Trophoblast cell (in vitro differentiated cells and primary cell): Measurements from ENCODE around the gene STUB1.

Experiments
- DNase-seq, 2 donors: peaks; one replicate each; pipeline ENCODE4 v3.0.0-alpha.2; 2016
- H2AFZ ChIP-seq: 2 replicates; pipeline ENCODE4 v1.6.1; 2013; ENCODE audit warnings: low read length, moderate library complexity, mild to moderate bottlenecking; ENCODE audit not compliant: insufficient read depth, poor library complexity
- H2AK5ac ChIP-seq: 2 replicates; pipeline ENCODE4 v1.6.1; 2013; ENCODE audit warnings: mild to moderate bottlenecking, low read length
- H2BK120ac ChIP-seq: 2 replicates; pipeline ENCODE4 v1.6.1; 2013; ENCODE audit warnings: low read length, mild to moderate bottlenecking, moderate library complexity; ENCODE audit not compliant: insufficient read depth, poor library complexity
- H2BK12ac ChIP-seq: 2 replicates; pipeline ENCODE4 v1.6.1; 2013; ENCODE audit warnings: mild to moderate bottlenecking, low read length, moderate library complexity
- H2BK5ac ChIP-seq: 2 replicates; pipeline ENCODE4 v1.6.1; 2013; ENCODE audit warnings: low read length, low read depth, moderate library complexity, mild to moderate bottlenecking; ENCODE audit not compliant: poor library complexity
- H3K14ac ChIP-seq: 2 replicates; pipeline ENCODE4 v1.6.1; 2013; ENCODE audit warnings: mild to moderate bottlenecking, low read length
- H3K18ac ChIP-seq: 2 replicates; pipeline ENCODE4 v1.6.1; 2013; ENCODE audit warnings: mild to moderate bottlenecking, low read length
- H3K23ac ChIP-seq: 2 replicates; pipeline ENCODE4 v1.6.1; 2013; ENCODE audit warnings: low read length
- H3K27ac ChIP-seq: 2 replicates; pipeline ENCODE4 v1.5.1; 2013; ENCODE audit warnings: low read depth, mild to moderate bottlenecking, inconsistent platforms, low read length, moderate library complexity
- H3K27me3 ChIP-seq: 2 replicates; pipeline ENCODE4 v1.6.1; 2013; ENCODE audit warnings: inconsistent platforms, mild to moderate bottlenecking, low read length, moderate library complexity; ENCODE audit not compliant: insufficient read depth
- H3K36me3 ChIP-seq, 2 experiments: 1 replicate in 1 of 2; 2 replicates in 1 of 2; pipeline ENCODE4 v1.6.1; 2013; ENCODE audit warnings: low read length in 2 of 2, mild to moderate bottlenecking in 2 of 2, moderate library complexity in 1 of 2; ENCODE audit not compliant: insufficient read depth in 2 of 2, control insufficient read depth in 1 of 2
- H3K4ac ChIP-seq: 2 replicates; pipeline ENCODE4 v1.6.1; 2013; ENCODE audit warnings: low read depth, mild to moderate bottlenecking, low read length, moderate library complexity
- H3K4me1 ChIP-seq, 2 experiments: 1 replicate in 1 of 2; 2 replicates in 1 of 2; pipeline ENCODE4 v1.6.1; 2013; ENCODE audit warnings: low read length in 2 of 2, mild to moderate bottlenecking in 2 of 2, moderate library complexity in 1 of 2; ENCODE audit not compliant: insufficient read depth in 2 of 2, control insufficient read depth in 1 of 2
- H3K4me2 ChIP-seq: 2 replicates; pipeline ENCODE4 v1.6.1; 2013; ENCODE audit warnings: inconsistent platforms, mild to moderate bottlenecking, low read length, moderate library complexity
- H3K4me3 ChIP-seq: 2 replicates; pipeline ENCODE4 v1.5.1; 2013; ENCODE audit warnings: mild to moderate bottlenecking, low read depth, low read length, inconsistent platforms
- H3K79me1 ChIP-seq: one replicate; pipeline ENCODE4 v1.6.1; 2013; ENCODE audit warnings: low read length
- H3K79me2 ChIP-seq: 2 replicates; pipeline ENCODE4 v1.6.1; 2013; ENCODE audit warnings: low read length, mild to moderate bottlenecking; ENCODE audit not compliant: control insufficient read depth, insufficient read depth, poor library complexity
- H3K9ac ChIP-seq: 2 replicates; pipeline ENCODE4 v1.6.1; 2013; ENCODE audit warnings: mild to moderate bottlenecking, low read length
- H3K9me3 ChIP-seq: 2 replicates; pipeline ENCODE4 v1.6.1; 2013; ENCODE audit warnings: low read depth, mild to moderate bottlenecking, control low read depth, inconsistent platforms, low read length; ENCODE audit not compliant: insufficient read depth
- H4K12ac ChIP-seq: 2 replicates; pipeline ENCODE4 v1.6.1; 2013; ENCODE audit warnings: low read depth, mild to moderate bottlenecking, low read length, moderate library complexity
- H4K8ac ChIP-seq: 2 replicates; pipeline ENCODE4 v1.6.1; 2013; ENCODE audit warnings: low read depth, mild to moderate bottlenecking, low read length, moderate library complexity
- H4K91ac ChIP-seq: one replicate; pipeline ENCODE4 v1.6.1; 2013; ENCODE audit warnings: low read depth, mild to moderate bottlenecking, low read length, moderate library complexity
- WGBS: extraction: QIAGEN DNeasy Blood & Tissue Kit; methylation state at CpG from one replicate; pipeline ENCODE4 v1.1.7; 2013; ENCODE audit warnings: missing lambda C conversion rate; ENCODE audit not compliant: insufficient read length, insufficient coverage; ENCODE audit errors: extremely low coverage; 5-methylcytosine and 5-hydroxymethylcytosine counted together

STUB1 gene

GRCh38 chr16:675884-676564 is 4.2 kb upstream of the STUB1 start:
- no peak overlapping the region for H3K27ac ChIP-seq
- H3K4me2 ChIP-seq: peak overlapping the region; percentile 63
- H3K4me1 ChIP-seq: peaks cover 14 to 15% of the 10 kb centered on the region in 2 experiments
- no peak overlapping the region for H4K91ac ChIP-seq
- H2BK12ac ChIP-seq: no peak overlapping the region
- H2BK120ac ChIP-seq: no peak overlapping the region
- no peak overlapping the region for H4K8ac ChIP-seq
- peaks cover 33 to 36% of the 10 kb centered on the region in 2 experiments for H3K36me3 ChIP-seq
- H3K9ac ChIP-seq: no peak overlapping the region
- no peak overlapping the region for H3K4ac ChIP-seq
- no peak overlapping the region for H3K4me3 ChIP-seq
- H2AFZ ChIP-seq: no peak overlapping the region
- no CpG with 5 or more reads among the region's 25 CpGs for WGBS
- no peak overlapping the region for H4K12ac ChIP-seq
- DNase-seq: no peak
- no peak overlapping the region for H3K23ac ChIP-seq
- no peak overlapping the region for H2AK5ac ChIP-seq
- peaks cover 8% of the 10 kb centered on the region for H3K79me1 ChIP-seq
- H3K9me3 ChIP-seq: peaks cover 2% of the 10 kb centered on the region
- H2BK5ac ChIP-seq: no peak overlapping the region
- H3K14ac ChIP-seq: no peak overlapping the region
- peaks cover 3% of the 10 kb centered on the region for H3K27me3 ChIP-seq
- no peak overlapping the region for H3K18ac ChIP-seq
- H3K79me2 ChIP-seq: peaks cover 11% of the 10 kb centered on the region

GRCh38 chr16:676565-676902 is 3.7 kb upstream of the STUB1 start:
- H2BK5ac ChIP-seq: no peak overlapping the region

GRCh38 chr16:676913-677312 is 3.3 kb upstream of the STUB1 start:
- no peak overlapping the region for H3K27ac ChIP-seq
- peak in 1 of 2 donors; percentile 39 for DNase-seq
- H3K36me3 ChIP-seq: peaks cover 33 to 37% of the 10 kb centered on the region in 2 experiments
- no peak overlapping the region for H3K4ac ChIP-seq
- no peak overlapping the region for H2AK5ac ChIP-seq
- H4K12ac ChIP-seq: no peak overlapping the region
- H3K79me2 ChIP-seq: peaks cover 15% of the 10 kb centered on the region
- no CpG with 5 or more reads among the region's 23 CpGs for WGBS
- H3K9me3 ChIP-seq: peaks cover 2% of the 10 kb centered on the region
- H3K9ac ChIP-seq: no peak overlapping the region
- H3K27me3 ChIP-seq: peaks cover 3% of the 10 kb centered on the region
- H2BK120ac ChIP-seq: no peak overlapping the region
- peaks cover 8% of the 10 kb centered on the region for H3K79me1 ChIP-seq
- no peak overlapping the region for H3K14ac ChIP-seq
- no peak overlapping the region for H3K23ac ChIP-seq
- no peak overlapping the region for H4K91ac ChIP-seq
- no peak overlapping the region for H4K8ac ChIP-seq
- H3K18ac ChIP-seq: no peak overlapping the region
- H2BK5ac ChIP-seq: no peak overlapping the region
- no peak overlapping the region for H2BK12ac ChIP-seq
- peaks cover 23 to 24% of the 10 kb centered on the region in 2 experiments for H3K4me1 ChIP-seq
- peak overlapping the region; percentile 8 for H3K4me3 ChIP-seq
- no peak overlapping the region for H3K4me2 ChIP-seq
- no peak overlapping the region for H2AFZ ChIP-seq

More at GRCh38 chr16:676565-676902, 3.7 kb upstream of the STUB1 start:
- peaks cover 8% of the 10 kb centered on the region for H3K79me1 ChIP-seq
- H4K91ac ChIP-seq: no peak overlapping the region
- H3K79me2 ChIP-seq: peaks cover 15% of the 10 kb centered on the region
- H2AFZ ChIP-seq: no peak overlapping the region
- H3K27ac ChIP-seq: no peak overlapping the region
- peaks cover 33 to 36% of the 10 kb centered on the region in 2 experiments for H3K36me3 ChIP-seq
- no peak overlapping the region for H2AK5ac ChIP-seq
- H3K4me1 ChIP-seq: peaks cover 19 to 20% of the 10 kb centered on the region in 2 experiments
- H3K23ac ChIP-seq: no peak overlapping the region
- H3K4me3 ChIP-seq: no peak overlapping the region
- DNase-seq: no peak
- peaks cover 3% of the 10 kb centered on the region for H3K27me3 ChIP-seq
- no peak overlapping the region for H4K12ac ChIP-seq
- no peak overlapping the region for H3K4ac ChIP-seq
- no CpG with 5 or more reads among the region's 21 CpGs for WGBS
- peaks cover 2% of the 10 kb centered on the region for H3K9me3 ChIP-seq
- H4K8ac ChIP-seq: no peak overlapping the region
- no peak overlapping the region for H3K18ac ChIP-seq
- H3K4me2 ChIP-seq: no peak overlapping the region
- H2BK120ac ChIP-seq: no peak overlapping the region
- H3K14ac ChIP-seq: no peak overlapping the region
- no peak overlapping the region for H2BK12ac ChIP-seq
- H3K9ac ChIP-seq: no peak overlapping the region

- Histone ChIP-seq H3K9ac (no peak overlapping the region), H4K12ac (no peak overlapping the region), H3K27me3 (peaks cover 3% of the 10 kb centered on the region), H3K4ac (no peak overlapping the region), H2BK12ac (no peak overlapping the region), H3K79me2 (peaks cover 16% of the 10 kb centered on the region), H2AK5ac (no peak overlapping the region), H3K4me3 (peak overlapping the region; percentile 8), H3K9me3 (peaks cover 2% of the 10 kb centered on the region), H3K14ac (no peak overlapping the region), H2BK120ac (no peak overlapping the region), H3K23ac (no peak overlapping the region), H3K4me1 (peaks cover 23 to 26% of the 10 kb centered on the region in 2 experiments), H3K36me3 (peaks cover 33 to 37% of the 10 kb centered on the region in 2 experiments), H2AFZ (no peak overlapping the region), H4K91ac (no peak overlapping the region), H4K8ac (no peak overlapping the region), H3K27ac (no peak overlapping the region), H3K4me2 (no peak overlapping the region), H3K18ac (no peak overlapping the region), H2BK5ac (no peak overlapping the region), H3K79me1 (peaks cover 8% of the 10 kb centered on the region)
- no CpG with 5 or more reads among the region's 57 CpGs for WGBS
- DNase-seq: peak in 1 of 2 donors; percentile 32
Measured at GRCh38 chr16:677316-678190, 2.7 kb upstream of the STUB1 start.
